Tibial nerve (tissue), 4 donors: Measurements from ENCODE around the gene METTL25B. TPM values are rescaled to one million over a fixed set of nuclear protein-coding genes. Genes with fewer than 3 reads are reported as not detected.
"Not testable (repeated sequence)": the region's sequence is repeated elsewhere in the genome, so short reads cannot be mapped to it uniquely, and the experiment has no call there.

Source experiments
- DNase-seq, 2 donors: peaks; one replicate each; pipeline ENCODE4 v3.0.0-alpha.2; 2019; ENCODE audit warnings: low spot score in 2 of 2
- H3K27ac ChIP-seq, 4 donors: fragments of 200-600 bp; sonication (generic) in 3 of 4; one replicate each; pipeline ENCODE4 v1.5.1; 2017 to 2019; ENCODE audit warnings: mild to moderate bottlenecking in 1 of 4
- H3K27me3 ChIP-seq, 2 donors: fragments of 200-600 bp; sonication (generic) in 1 of 2; one replicate each; pipeline versions ENCODE4 v1.5.1 to v1.6.0; 2017 to 2019
- H3K36me3 ChIP-seq, 3 donors: fragments of 200-600 bp; sonication (generic); one replicate each; pipeline ENCODE4 v1.5.1; 2018 to 2019
- H3K4me1 ChIP-seq, 4 donors: fragments of 200-600 bp; sonication (generic) in 3 of 4; one replicate each; pipeline ENCODE4 v1.5.1; 2017 to 2019
- H3K4me3 ChIP-seq, 4 donors: fragments of 200-600 bp; sonication (generic) in 3 of 4; one replicate each; pipeline ENCODE4 v1.5.1; 2017 to 2019; ENCODE audit warnings: mild to moderate bottlenecking in 1 of 4, moderate library complexity in 1 of 4
- H3K9me3 ChIP-seq, 4 donors: fragments of 200-600 bp; sonication (generic) in 3 of 4; one replicate each; pipeline ENCODE4 v1.5.1; 2017 to 2019
- EP300 ChIP-seq, 2 donors: sonication (generic); formaldehyde crosslinking; IDR thresholded peaks; one replicate each; pipeline ENCODE4 v1.6.1; 2017; ENCODE audit warnings: antibody characterized with exemption in 2 of 2, mild to moderate bottlenecking in 1 of 2
- POLR2A ChIP-seq, 2 donors: fragments of 450-650 bp; IDR thresholded peaks; one replicate each; pipeline ENCODE4 v1.6.1; 2017; ENCODE audit warnings: antibody characterized with exemption in 2 of 2, mild to moderate bottlenecking in 2 of 2, moderate library complexity in 2 of 2
- WGBS, 2 donors: methylation state at CpG; one replicate each; pipeline ENCODE4 v1.1.5; 2018; 5-methylcytosine and 5-hydroxymethylcytosine counted together
- total RNA-seq, 4 donors: library from RNA; depleted of rRNA; stranded (reverse); fragments of >200 nt; gene quantifications; one replicate each; pipeline ENCODE4 v1.1.0, GENCODE V29; 2016
- TF ChIP-seq, protein P1 (sequence below), 5 experiments: fragments of 200-600 bp in 3 of 5; fragments of 450-650 bp in 2 of 5; sonication (generic) in 3 of 5; IDR thresholded peaks; one replicate each; pipeline ENCODE4 v1.5.1; 2016 to 2019; ENCODE audit warnings: antibody characterized with exemption in 5 of 5, mild to moderate bottlenecking in 3 of 5, moderate library complexity in 2 of 5

The METTL25B gene
- total RNA-seq, 4 donors from 2014 or later: 36.5 to 50.1 (median 46.0) TPM

DNA sequence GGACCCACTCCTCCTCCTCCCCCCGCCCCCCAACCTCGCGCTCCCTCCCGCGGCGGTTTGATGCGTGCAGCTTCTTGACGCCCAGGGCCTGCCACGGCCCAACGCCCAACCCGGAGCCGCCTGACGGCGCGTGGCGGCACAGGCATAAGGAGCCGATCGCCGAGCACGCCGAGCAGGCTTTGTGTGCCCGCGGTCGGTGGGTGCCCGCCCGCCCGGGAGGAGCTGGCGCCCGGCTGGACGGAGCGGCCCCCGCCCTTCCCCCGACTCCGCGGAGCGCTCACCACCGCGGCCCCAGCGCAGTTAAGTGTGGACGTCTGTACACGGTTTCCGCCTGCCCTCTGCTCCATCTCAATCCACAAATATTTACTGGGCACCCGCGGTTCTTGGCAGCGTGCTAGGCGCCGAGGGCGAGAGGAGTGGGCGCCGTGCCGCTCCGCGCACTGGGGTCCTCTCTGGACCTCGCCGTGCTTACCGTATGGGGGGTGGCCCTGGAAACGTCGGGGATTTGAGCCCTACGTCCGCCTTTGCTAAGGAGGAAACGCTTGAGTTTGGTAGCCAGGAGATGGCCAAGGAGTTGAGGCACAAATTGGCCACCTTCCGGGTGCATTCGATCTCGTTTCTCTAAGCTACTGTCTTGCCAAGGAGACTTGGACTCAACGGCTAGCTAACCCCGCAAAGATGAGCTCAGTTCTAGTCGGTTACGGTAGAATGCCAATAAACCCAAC lies 23.6 kb downstream of the METTL25B start:
- Histone ChIP-seq H3K4me3 (peak overlapping the region; percentile 67 to 99 (median 92)), H3K9me3 (no peaks in the 10 kb centered on the region), H3K27ac (peak overlapping the region; percentile 95 to 100 (median 98)), H3K36me3 (no peaks in the 10 kb centered on the region), H3K27me3 (no peaks in the 10 kb centered on the region), H3K4me1 (peaks cover 0 to 68% (median 41%) of the 10 kb centered on the region in 4 donors)
- 0 to 1% methylated on average over 28 to 58 of the region's 68 CpGs for WGBS, 2 donors
- peak; percentile 62 to 87 for TF ChIP-seq EP300 (IDR thresholded peaks at IDR 0.05)
- TF ChIP-seq POLR2A (IDR thresholded peaks at IDR 0.05): no peak
- TF ChIP-seq, protein P1, sequence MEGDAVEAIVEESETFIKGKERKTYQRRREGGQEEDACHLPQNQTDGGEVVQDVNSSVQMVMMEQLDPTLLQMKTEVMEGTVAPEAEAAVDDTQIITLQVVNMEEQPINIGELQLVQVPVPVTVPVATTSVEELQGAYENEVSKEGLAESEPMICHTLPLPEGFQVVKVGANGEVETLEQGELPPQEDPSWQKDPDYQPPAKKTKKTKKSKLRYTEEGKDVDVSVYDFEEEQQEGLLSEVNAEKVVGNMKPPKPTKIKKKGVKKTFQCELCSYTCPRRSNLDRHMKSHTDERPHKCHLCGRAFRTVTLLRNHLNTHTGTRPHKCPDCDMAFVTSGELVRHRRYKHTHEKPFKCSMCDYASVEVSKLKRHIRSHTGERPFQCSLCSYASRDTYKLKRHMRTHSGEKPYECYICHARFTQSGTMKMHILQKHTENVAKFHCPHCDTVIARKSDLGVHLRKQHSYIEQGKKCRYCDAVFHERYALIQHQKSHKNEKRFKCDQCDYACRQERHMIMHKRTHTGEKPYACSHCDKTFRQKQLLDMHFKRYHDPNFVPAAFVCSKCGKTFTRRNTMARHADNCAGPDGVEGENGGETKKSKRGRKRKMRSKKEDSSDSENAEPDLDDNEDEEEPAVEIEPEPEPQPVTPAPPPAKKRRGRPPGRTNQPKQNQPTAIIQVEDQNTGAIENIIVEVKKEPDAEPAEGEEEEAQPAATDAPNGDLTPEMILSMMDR (IDR thresholded peaks at IDR 0.05): peak in 3 of 5 experiments; percentile 14 to 55 (median 25)
- DNase-seq: peak; percentile 94

DNA sequence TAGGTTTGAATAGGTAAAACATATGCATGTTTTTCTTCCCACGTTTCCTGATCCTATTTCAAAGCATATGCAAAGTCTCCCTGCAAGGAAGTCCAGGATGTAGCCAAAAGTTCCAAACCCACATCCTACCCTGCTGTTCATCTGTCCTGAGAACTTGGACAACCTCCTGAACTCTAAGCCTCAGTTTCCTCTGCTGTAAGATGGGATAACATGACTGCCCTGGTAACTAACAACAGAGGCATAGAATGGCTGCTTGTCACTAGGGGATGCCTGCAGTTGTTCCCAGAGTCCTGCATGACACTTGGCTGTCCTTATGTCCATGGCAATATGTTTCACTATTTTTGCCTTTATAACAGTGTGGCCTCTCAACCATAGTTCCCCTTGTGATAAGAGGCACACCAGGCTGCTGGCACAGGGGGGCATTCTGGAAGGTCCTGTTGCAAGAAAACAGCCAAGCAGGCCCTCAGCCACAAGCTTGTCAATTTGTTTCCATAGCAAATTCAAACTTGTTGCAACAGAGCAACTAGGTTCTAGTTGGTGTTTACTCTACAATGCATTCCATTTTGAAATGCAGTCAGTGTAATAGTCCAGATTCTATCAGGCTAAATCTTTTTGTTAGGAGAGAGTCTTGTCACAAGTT lies 24.7 kb downstream of the METTL25B start:
- no peak for DNase-seq
- Histone ChIP-seq H3K9me3 (no peaks in the 10 kb centered on the region), H3K36me3 (no peaks in the 10 kb centered on the region), H3K27me3 (no peaks in the 10 kb centered on the region), H3K4me1 (peaks cover 0 to 60% (median 32%) of the 10 kb centered on the region in 4 donors), H3K27ac (peak overlapping the region in 2 of 4 donors; percentile 97 to 100), H3K4me3 (peak overlapping the region in 1 of 4 donors; percentile 99)
- WGBS, 2 donors: 16 to 18% methylated on average over 1 of the region's 1 CpG
- TF ChIP-seq POLR2A (IDR thresholded peaks at IDR 0.05): no peak
- TF ChIP-seq EP300 (IDR thresholded peaks at IDR 0.05): no peak

GRCh38 chr1:156754219-156754618 lies 25.9 kb downstream of the METTL25B start:
- H3K27me3 ChIP-seq: no peaks in the 10 kb centered on the region
- H3K4me3 ChIP-seq: no peak overlapping the region
- TF ChIP-seq, protein P1 (IDR thresholded peaks at IDR 0.05): no peak
- TF ChIP-seq EP300 (IDR thresholded peaks at IDR 0.05) (no peak), POLR2A (IDR thresholded peaks at IDR 0.05) (no peak)
- H3K27ac ChIP-seq: no peak overlapping the region
- no peak for DNase-seq
- peaks cover 0 to 48% (median 20%) of the 10 kb centered on the region in 4 donors for H3K4me1 ChIP-seq
- WGBS, 2 donors: 70 to 80% methylated on average over 8 of the region's 8 CpGs
- no peaks in the 10 kb centered on the region for H3K36me3 ChIP-seq
- no peaks in the 10 kb centered on the region for H3K9me3 ChIP-seq

- no peaks in the 10 kb centered on the region for H3K27me3 ChIP-seq
- H3K4me1 ChIP-seq: peaks cover 0 to 35% (median 8%) of the 10 kb centered on the region in 4 donors
- no peaks in the 10 kb centered on the region for H3K36me3 ChIP-seq
- no peak overlapping the region for H3K4me3 ChIP-seq
- no peaks in the 10 kb centered on the region for H3K9me3 ChIP-seq
- no peak overlapping the region for H3K27ac ChIP-seq
- no peak for TF ChIP-seq POLR2A (IDR thresholded peaks at IDR 0.05)
- no peak for TF ChIP-seq EP300 (IDR thresholded peaks at IDR 0.05)
- TF ChIP-seq, protein P1 (IDR thresholded peaks at IDR 0.05): no peak
- DNase-seq: no peak
- 47 to 48% methylated on average over 5 of the region's 5 CpGs for WGBS, 2 donors
Observed at GRCh38 chr1:156755527-156755950, 27.3 kb downstream of the METTL25B start.

DNA sequence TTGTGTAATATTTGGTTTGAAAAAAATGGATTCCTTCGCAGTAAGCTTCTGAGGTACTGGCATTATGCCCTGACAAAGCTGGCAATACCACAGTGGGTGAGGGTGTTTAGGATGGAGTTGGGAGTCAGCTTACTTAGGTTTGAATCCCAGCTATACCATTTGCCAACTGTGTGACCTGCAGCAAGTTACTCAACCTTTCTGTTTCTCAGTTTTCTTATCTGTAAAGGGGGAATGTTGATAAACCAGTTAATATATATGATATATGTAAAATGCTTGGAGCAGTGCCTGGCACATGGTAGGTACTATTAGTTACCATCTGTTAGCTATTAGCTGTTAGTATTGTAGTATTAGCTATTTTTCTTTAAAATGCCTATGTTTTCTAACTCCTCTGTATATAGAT lies 28.1 kb downstream of the METTL25B start:
- WGBS, 2 donors: 94 to 96% methylated on average over 1 of the region's 1 CpG
- H3K27me3 ChIP-seq: no peaks in the 10 kb centered on the region

GRCh38 chr1:156757572-156758253 lies 29.4 kb downstream of the METTL25B start:
- DNase-seq, H3K27me3 ChIP-seq: not testable (repeated sequence)

More for the DNA sequence above, 28.1 kb downstream of the METTL25B start:
- TF ChIP-seq, protein P1 (IDR thresholded peaks at IDR 0.05): no peak
- TF ChIP-seq EP300 (IDR thresholded peaks at IDR 0.05) (no peak), POLR2A (IDR thresholded peaks at IDR 0.05) (no peak)
- Histone ChIP-seq H3K4me1 (peaks cover 0 to 35% (median 8%) of the 10 kb centered on the region in 4 donors), H3K9me3 (no peaks in the 10 kb centered on the region), H3K27ac (no peak overlapping the region), H3K4me3 (no peak overlapping the region), H3K36me3 (no peaks in the 10 kb centered on the region)
- DNase-seq: no peak

More at GRCh38 chr1:156757572-156758253, 29.4 kb downstream of the METTL25B start:
- H3K36me3 ChIP-seq, H3K4me3 ChIP-seq, H3K27ac ChIP-seq, H3K9me3 ChIP-seq: not testable (repeated sequence)
- 91 to 95% methylated on average over 10 of the region's 10 CpGs for WGBS, 2 donors
- peaks cover 0 to 30% (median 7%) of the 10 kb centered on the region in 4 donors for H3K4me1 ChIP-seq
